Measurements from ENCODE around the gene HAL.

The HAL gene

GRCh38 chr12:95949477-95950206, 46.5 kb downstream of the HAL start:
- no peaks in the 10 kb centered on the region for H3K9me3 Mint-ChIP-seq
- H3K27ac Mint-ChIP-seq: no peak overlapping the region
- no peak overlapping the region for H3K4me3 Mint-ChIP-seq
- H3K36me3 Mint-ChIP-seq (ENCODE audit: low read depth): no peaks in the 10 kb centered on the region
- peaks cover 27% of the 10 kb centered on the region for H3K27me3 Mint-ChIP-seq (ENCODE audit: low read depth)
- H3K4me1 Mint-ChIP-seq (ENCODE audit: low read depth): no peaks in the 10 kb centered on the region

DNA sequence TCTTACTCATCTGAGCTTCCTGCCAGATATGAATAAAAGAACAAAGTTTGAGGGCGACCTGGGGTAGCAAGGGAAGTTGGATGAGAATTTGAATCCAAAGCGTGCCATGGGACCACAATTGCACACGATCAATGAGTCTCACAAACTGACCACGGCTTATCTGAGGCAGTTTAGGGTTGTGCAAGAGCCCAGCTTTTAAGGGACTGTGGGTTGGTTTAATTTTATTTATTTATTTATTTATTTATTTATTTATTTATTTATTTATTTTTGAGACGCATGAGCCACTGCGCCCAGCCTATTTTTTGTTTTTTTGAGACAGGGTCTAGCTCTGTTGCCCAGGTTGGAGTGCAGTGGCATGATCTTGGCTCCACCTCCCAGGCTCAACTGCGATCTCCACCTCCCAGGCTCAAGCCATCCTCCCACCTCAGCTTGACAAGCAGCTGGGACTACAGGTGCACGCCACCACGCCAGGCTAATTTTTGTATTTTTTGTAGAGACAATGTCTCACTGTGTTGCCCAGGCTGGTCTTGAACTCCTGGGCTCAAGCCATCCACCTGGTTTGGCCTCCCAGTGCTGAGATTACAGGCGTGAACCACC, 51.9 kb downstream of the HAL start:
- H3K4me3 Mint-ChIP-seq: peak overlapping the region; percentile 34
- no peak overlapping the region for H3K27ac Mint-ChIP-seq
- no peaks in the 10 kb centered on the region for H3K9me3 Mint-ChIP-seq
- no peaks in the 10 kb centered on the region for H3K36me3 Mint-ChIP-seq (ENCODE audit: low read depth)
- H3K27me3 Mint-ChIP-seq (ENCODE audit: low read depth): peaks cover 12% of the 10 kb centered on the region
- peaks cover 9% of the 10 kb centered on the region for H3K4me1 Mint-ChIP-seq (ENCODE audit: low read depth)

- Mint-ChIP-seq H3K27me3 (ENCODE audit: low read depth) (peaks cover 15% of the 10 kb centered on the region), H3K9me3 (no peaks in the 10 kb centered on the region), H3K4me1 (ENCODE audit: low read depth) (peaks cover 9% of the 10 kb centered on the region), H3K27ac (peak within 1 kb of the TSS; percentile 89), H3K4me3 (peak within 1 kb of the TSS; percentile 96), H3K36me3 (ENCODE audit: low read depth) (no peaks in the 10 kb centered on the region)
Measured at GRCh38 chr12:95943330-95943842, 52.8 kb downstream of the HAL start, which contains the start of gene AMDHD1. Gene AMDHD1 (plus strand): TSS chr12:95943331. CDS start chr12:95943399, 68 bp downstream.

GRCh38 chr12:95942524-95943329, 53.4 kb downstream of the HAL start, which contains the start of gene CCDC38:
Gene CCDC38 (minus strand): TSS chr12:95942614. CDS start chr12:95936509, 6,105 bp downstream.
- H3K4me3 Mint-ChIP-seq: peak within 1 kb of the TSS; percentile 96

DNA sequence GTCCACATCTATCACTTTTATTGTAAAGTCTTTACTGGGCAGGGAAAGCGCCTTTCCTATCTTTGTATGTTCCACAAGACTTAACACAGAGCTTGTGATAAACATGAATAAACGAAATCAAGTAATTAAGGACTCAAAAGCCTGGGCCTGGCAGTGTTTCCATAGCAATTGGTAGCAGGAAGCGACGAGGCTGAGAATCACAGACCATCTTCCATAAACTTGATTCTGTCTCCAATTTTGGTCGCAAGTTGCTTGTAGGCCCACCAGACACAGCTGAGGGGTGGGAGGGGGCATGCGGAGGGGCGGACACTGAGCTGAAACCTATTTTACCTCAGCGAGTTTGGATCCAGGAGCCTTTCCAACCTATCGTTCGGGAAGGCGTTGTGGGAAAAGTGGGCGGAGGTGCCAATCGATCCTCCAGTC, 54.0 kb downstream of the HAL start:
- Mint-ChIP-seq H3K27me3 (ENCODE audit: low read depth) (peaks cover 19% of the 10 kb centered on the region), H3K4me1 (ENCODE audit: low read depth) (peaks cover 9% of the 10 kb centered on the region), H3K27ac (no peak overlapping the region), H3K36me3 (ENCODE audit: low read depth) (no peaks in the 10 kb centered on the region), H3K9me3 (no peaks in the 10 kb centered on the region), H3K4me3 (peak overlapping the region; percentile 96)

More at GRCh38 chr12:95942524-95943329, 53.4 kb downstream of the HAL start, which contains the start of gene CCDC38:
- no peaks in the 10 kb centered on the region for H3K9me3 Mint-ChIP-seq
- peak within 1 kb of the TSS; percentile 89 for H3K27ac Mint-ChIP-seq
- peaks cover 9% of the 10 kb centered on the region for H3K4me1 Mint-ChIP-seq (ENCODE audit: low read depth)
- H3K27me3 Mint-ChIP-seq (ENCODE audit: low read depth): peaks cover 19% of the 10 kb centered on the region
- H3K36me3 Mint-ChIP-seq (ENCODE audit: low read depth): no peaks in the 10 kb centered on the region

DNA sequence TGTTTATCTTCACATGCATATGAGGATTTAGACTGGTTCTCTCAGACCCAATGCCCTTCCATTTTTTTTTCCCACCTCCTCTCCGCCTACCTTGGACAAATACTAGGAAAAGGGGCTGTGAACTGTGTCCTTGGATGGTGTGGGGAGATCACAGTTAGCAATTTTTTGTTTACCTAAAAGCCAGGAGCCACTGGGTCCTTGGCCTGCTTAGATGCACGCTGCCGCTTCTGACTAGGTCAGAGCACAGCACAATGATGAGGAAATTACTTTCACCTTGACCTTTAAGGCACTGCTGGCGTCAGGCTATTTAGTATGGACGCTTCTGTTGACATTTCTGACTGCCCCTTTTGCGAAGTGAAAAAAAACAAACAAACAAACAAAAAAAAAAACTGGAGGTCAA, 55.6 kb downstream of the HAL start:
- H3K4me1 Mint-ChIP-seq (ENCODE audit: low read depth): peaks cover 9% of the 10 kb centered on the region
- H3K36me3 Mint-ChIP-seq (ENCODE audit: low read depth): no peaks in the 10 kb centered on the region
- no peak overlapping the region for H3K27ac Mint-ChIP-seq
- H3K4me3 Mint-ChIP-seq: no peak overlapping the region
- H3K9me3 Mint-ChIP-seq: no peaks in the 10 kb centered on the region
- H3K27me3 Mint-ChIP-seq (ENCODE audit: low read depth): peaks cover 18% of the 10 kb centered on the region
